Mesenchymal stem cell (in vitro differentiated cells and primary cell): ENCODE results near the gene ETF1.
A peak's percentile ranks its signal among the peaks of the same experiment; 100 is the strongest.

Experiments
- small RNA-seq: library from polyadenylated mRNA; stranded (forward); fragments of <200 nt; extraction: miRNeasy Mini kit (QIAGEN cat#:217004); gene quantifications from one replicate; pipeline ENCODE3, GENCODE V24; 2013; ENCODE audit warnings: low read depth

ETF1 gene

Small RNAs within 50 kb of the gene (small RNA-seq; reads per million reads assigned to genes)
- gene RF00154 (20.4 reads per million, percentile 86 among the genes with 10 or more reads in this experiment), gene SNORD63 (236 reads per million, percentile 94 among the genes with 10 or more reads in this experiment)
